ENCODE data around the gene ZNF384. TPM values are rescaled to one million over a fixed set of nuclear protein-coding genes. Genes with fewer than 3 reads are reported as not detected.

The ZNF384 gene
- total and polyA plus RNA-seq, 11 donors, result 15.0 to 38.1 (median 25.2) TPM

- H3K9me3 ChIP-seq, result no peaks in the 10 kb centered on the region
- peaks cover 0 to 15% (median 8%) of the 10 kb centered on the region in 12 donors for H3K4me1 ChIP-seq
- no peak overlapping the region for H3K27ac ChIP-seq
- 13 to 21% (median 17%) methylated on average over 16 of the region's 16 CpGs for WGBS, 4 donors
- peaks cover 10 to 86% (median 57%) of the 10 kb centered on the region in 9 donors for H3K27me3 ChIP-seq
- no peak for DNase-seq
- intact Hi-C loops (cut with DNase I), result loop anchor here in 3 of 10 donors (5.0 to 10.0 kb wide), 2 partner anchors 75 to 82 kb away; no protein-coding TSS in a partner anchor
- no peaks in the 10 kb centered on the region for H3K36me3 ChIP-seq
- TF ChIP-seq CTCF (IDR thresholded peaks at IDR 0.05), result no peak
- no peak for TF ChIP-seq POLR2A (IDR thresholded peaks at IDR 0.05)
- ATAC-seq, result no peak
- peak overlapping the region in 10 of 12 donors; percentile 33 to 60 (median 50) for H3K4me3 ChIP-seq
Measured at GRCh38 chr12:6699259-6699988, 10.2 kb upstream of the ZNF384 start.

GRCh38 chr12:6698352-6699046 lies 9.3 kb upstream of the ZNF384 start:
- 45 to 51% (median 50%) methylated on average over 8 of the region's 8 CpGs for WGBS, 4 donors
- no peak overlapping the region for H3K27ac ChIP-seq
- no peak for TF ChIP-seq POLR2A (IDR thresholded peaks at IDR 0.05)
- no peak for TF ChIP-seq CTCF (IDR thresholded peaks at IDR 0.05)
- no peak for ATAC-seq
- no peak overlapping the region for H3K4me3 ChIP-seq
- no peak for DNase-seq
- intact Hi-C loops (cut with DNase I), result loop anchor here in 3 of 10 donors (5.0 to 10.0 kb wide), 2 partner anchors 74 to 81 kb away; no protein-coding TSS in a partner anchor
- no peaks in the 10 kb centered on the region for H3K36me3 ChIP-seq
- H3K9me3 ChIP-seq, result no peaks in the 10 kb centered on the region
- H3K4me1 ChIP-seq, result peaks cover 0 to 15% (median 8%) of the 10 kb centered on the region in 12 donors
- H3K27me3 ChIP-seq, result peaks cover 10 to 77% (median 52%) of the 10 kb centered on the region in 9 donors

GRCh38 chr12:6697584-6698351 lies 8.6 kb upstream of the ZNF384 start:
- Histone ChIP-seq H3K27ac (no peak overlapping the region), H3K27me3 (peaks cover 10 to 70% (median 45%) of the 10 kb centered on the region in 9 donors), H3K4me3 (no peak overlapping the region), H3K4me1 (peaks cover 0 to 15% (median 8%) of the 10 kb centered on the region in 12 donors), H3K36me3 (no peaks in the 10 kb centered on the region), H3K9me3 (no peaks in the 10 kb centered on the region)
- DNase-seq (no peak), ATAC-seq (peak; percentile 43 to 67 (median 65))
- intact Hi-C loops (cut with DNase I), result loop anchor here in 3 of 10 donors (5.0 to 10.0 kb wide), 2 partner anchors 73 to 80 kb away; no protein-coding TSS in a partner anchor
- 68 to 70% (median 69%) methylated on average over 17 of the region's 17 CpGs for WGBS, 4 donors
- TF ChIP-seq POLR2A (IDR thresholded peaks at IDR 0.05) (no peak), CTCF (IDR thresholded peaks at IDR 0.05) (peak in 11 of 12 donors; percentile 12 to 50 (median 37))
